HFF-Myc (cell line): ENCODE results near the gene MAST3.

ENCODE experiments used
- DNase-seq: peaks from one replicate; pipeline ENCODE4 v3.0.0-alpha.2; 2011; ENCODE audit warnings: low read depth; ENCODE audit errors: extremely low read depth
- H3K4me3 ChIP-seq: replicated peaks from 2 replicates; pipeline ENCODE4 v1.5.1; 2011; ENCODE audit warnings: low read depth, mild to moderate bottlenecking, control low read depth, low read length
- TF ChIP-seq, protein P1 (sequence below): IDR thresholded peaks from 2 replicates; pipeline ENCODE4 v1.5.1; 2012; ENCODE audit warnings: mild to moderate bottlenecking, low read depth, low read length, control low read depth; ENCODE audit errors: missing control alignments

Gene MAST3

DNA sequence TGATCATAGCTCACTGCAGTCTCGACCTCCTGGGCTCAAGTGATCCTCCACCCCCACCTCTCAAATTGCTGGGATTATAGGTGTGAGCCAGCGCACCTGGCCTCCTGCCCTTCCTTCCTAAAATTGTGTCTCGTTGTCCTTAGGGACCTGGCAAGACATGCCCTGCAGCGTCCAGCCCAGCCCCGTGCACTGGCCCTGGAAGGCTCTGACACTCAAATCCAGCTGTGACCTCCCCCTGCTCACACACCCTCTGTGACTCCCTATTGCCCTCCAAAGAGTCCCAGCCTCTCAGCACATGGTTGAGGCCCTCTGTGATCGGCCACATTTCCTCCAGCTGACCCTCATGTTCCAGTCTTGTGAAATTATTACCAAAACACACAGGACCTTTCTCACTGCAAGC lies 100.4 kb downstream of the MAST3 start:
- DNase-seq, result no peak
- H3K4me3 ChIP-seq, result no peak overlapping the region
- TF ChIP-seq, protein P1, sequence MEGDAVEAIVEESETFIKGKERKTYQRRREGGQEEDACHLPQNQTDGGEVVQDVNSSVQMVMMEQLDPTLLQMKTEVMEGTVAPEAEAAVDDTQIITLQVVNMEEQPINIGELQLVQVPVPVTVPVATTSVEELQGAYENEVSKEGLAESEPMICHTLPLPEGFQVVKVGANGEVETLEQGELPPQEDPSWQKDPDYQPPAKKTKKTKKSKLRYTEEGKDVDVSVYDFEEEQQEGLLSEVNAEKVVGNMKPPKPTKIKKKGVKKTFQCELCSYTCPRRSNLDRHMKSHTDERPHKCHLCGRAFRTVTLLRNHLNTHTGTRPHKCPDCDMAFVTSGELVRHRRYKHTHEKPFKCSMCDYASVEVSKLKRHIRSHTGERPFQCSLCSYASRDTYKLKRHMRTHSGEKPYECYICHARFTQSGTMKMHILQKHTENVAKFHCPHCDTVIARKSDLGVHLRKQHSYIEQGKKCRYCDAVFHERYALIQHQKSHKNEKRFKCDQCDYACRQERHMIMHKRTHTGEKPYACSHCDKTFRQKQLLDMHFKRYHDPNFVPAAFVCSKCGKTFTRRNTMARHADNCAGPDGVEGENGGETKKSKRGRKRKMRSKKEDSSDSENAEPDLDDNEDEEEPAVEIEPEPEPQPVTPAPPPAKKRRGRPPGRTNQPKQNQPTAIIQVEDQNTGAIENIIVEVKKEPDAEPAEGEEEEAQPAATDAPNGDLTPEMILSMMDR, result no peak

DNA sequence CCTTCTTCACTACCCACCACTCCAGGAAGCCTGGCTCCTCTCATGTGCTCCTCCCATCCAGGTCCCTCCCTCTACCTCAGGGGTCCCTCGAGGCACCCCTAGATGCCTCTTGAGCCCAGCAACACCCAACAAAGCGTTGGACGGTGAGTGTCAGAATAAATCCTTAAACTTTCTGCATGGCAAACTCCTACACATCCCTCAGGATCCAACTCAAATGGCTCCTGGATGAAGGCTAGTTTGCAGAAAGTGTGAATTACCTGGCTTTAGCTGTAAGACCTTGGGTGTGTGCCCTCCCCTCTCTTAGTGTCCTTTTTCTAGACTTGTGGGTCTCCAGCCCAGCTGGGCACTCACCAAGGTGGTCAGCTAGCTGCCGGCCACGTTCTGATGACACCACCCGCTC lies 100.8 kb downstream of the MAST3 start:
- TF ChIP-seq, protein P1, result no peak
- H3K4me3 ChIP-seq, result no peak overlapping the region
- DNase-seq, result no peak
